Measurements from ENCODE around the gene PRSS1. TPM values are rescaled to one million over a fixed set of nuclear protein-coding genes. Genes with fewer than 3 reads are reported as not detected.

Gene PRSS1
- total RNA-seq, 3 donors from 2014 or later (not counting 1 experiment from before 2014, with no cell fraction given) = not detected

DNA sequence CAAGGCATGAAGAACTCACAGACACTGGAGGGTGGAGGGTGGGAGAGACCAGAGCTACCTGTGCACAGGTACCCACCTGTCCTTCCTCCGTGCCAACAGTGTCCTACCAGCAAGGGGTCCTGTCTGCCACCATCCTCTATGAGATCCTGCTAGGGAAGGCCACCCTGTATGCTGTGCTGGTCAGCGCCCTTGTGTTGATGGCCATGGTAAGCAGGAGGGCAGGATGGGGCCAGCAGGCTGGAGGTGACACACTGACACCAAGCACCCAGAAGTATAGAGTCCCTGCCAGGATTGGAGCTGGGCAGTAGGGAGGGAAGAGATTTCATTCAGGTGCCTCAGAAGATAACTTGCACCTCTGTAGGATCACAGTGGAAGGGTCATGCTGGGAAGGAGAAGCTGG lies 43.3 kb downstream of the PRSS1 start:
- TF ChIP-seq, protein P1, sequence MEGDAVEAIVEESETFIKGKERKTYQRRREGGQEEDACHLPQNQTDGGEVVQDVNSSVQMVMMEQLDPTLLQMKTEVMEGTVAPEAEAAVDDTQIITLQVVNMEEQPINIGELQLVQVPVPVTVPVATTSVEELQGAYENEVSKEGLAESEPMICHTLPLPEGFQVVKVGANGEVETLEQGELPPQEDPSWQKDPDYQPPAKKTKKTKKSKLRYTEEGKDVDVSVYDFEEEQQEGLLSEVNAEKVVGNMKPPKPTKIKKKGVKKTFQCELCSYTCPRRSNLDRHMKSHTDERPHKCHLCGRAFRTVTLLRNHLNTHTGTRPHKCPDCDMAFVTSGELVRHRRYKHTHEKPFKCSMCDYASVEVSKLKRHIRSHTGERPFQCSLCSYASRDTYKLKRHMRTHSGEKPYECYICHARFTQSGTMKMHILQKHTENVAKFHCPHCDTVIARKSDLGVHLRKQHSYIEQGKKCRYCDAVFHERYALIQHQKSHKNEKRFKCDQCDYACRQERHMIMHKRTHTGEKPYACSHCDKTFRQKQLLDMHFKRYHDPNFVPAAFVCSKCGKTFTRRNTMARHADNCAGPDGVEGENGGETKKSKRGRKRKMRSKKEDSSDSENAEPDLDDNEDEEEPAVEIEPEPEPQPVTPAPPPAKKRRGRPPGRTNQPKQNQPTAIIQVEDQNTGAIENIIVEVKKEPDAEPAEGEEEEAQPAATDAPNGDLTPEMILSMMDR (IDR thresholded peaks at IDR 0.05) = no peak
- H3K27me3 ChIP-seq (ENCODE audit: control insufficient read depth, insufficient read depth, low read length) = no peaks in the 10 kb centered on the region
- no peak for ATAC-seq
- Mint-ChIP-seq H3K9me3 (no peaks in the 10 kb centered on the region), H3K27me3 (ENCODE audit: low read depth in 2 of 2) (no peaks in the 10 kb centered on the region), H3K36me3 (peaks cover 13% of the 10 kb centered on the region), H3K4me3 (peak overlapping the region; percentile 58), H3K4me1 (peaks cover 65 to 89% of the 10 kb centered on the region in 2 donors), H3K27ac (peak overlapping the region; percentile 92 to 100)
- no peak overlapping the region for H3K4me3 ChIP-seq (ENCODE audit: low read length)
- intact Hi-C loops (cut with micrococcal nuclease) = loop anchor here (10.0 kb wide), 1 partner anchor 582 kb away; no protein-coding TSS in a partner anchor
- peak overlapping the region; percentile 38 for H3K27ac ChIP-seq (ENCODE audit: low read length)
- H3K4me1 ChIP-seq (ENCODE audit: control insufficient read depth, insufficient read depth, low read length) = peaks cover 50% of the 10 kb centered on the region
- peaks cover 20% of the 10 kb centered on the region for H3K36me3 ChIP-seq (ENCODE audit: control insufficient read depth, insufficient read depth, low read length)
- WGBS (ENCODE audit: insufficient coverage) = 94% methylated on average over 2 of the region's 2 CpGs
- no peaks in the 10 kb centered on the region for H3K9me3 ChIP-seq (ENCODE audit: control insufficient read depth, insufficient read depth, low read length)
- peak in 1 of 2 donors; percentile 10 for DNase-seq

DNA sequence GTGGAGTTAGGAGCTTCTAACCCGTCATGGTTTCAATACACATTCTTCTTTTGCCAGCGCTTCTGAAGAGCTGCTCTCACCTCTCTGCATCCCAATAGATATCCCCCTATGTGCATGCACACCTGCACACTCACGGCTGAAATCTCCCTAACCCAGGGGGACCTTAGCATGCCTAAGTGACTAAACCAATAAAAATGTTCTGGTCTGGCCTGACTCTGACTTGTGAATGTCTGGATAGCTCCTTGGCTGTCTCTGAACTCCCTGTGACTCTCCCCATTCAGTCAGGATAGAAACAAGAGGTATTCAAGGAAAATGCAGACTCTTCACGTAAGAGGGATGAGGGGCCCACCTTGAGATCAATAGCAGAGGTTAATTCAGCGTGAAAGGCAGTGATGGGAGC lies 43.9 kb downstream of the PRSS1 start:
- Mint-ChIP-seq H3K4me3 (peak overlapping the region; percentile 17), H3K9me3 (no peaks in the 10 kb centered on the region), H3K27me3 (ENCODE audit: low read depth in 2 of 2) (no peaks in the 10 kb centered on the region), H3K4me1 (peaks cover 65 to 89% of the 10 kb centered on the region in 2 donors), H3K27ac (peak overlapping the region; percentile 92 to 100), H3K36me3 (peaks cover 13% of the 10 kb centered on the region)
- H3K27me3 ChIP-seq (ENCODE audit: control insufficient read depth, insufficient read depth, low read length) = no peaks in the 10 kb centered on the region
- H3K4me3 ChIP-seq (ENCODE audit: low read length) = no peak overlapping the region
- ATAC-seq (no peak), DNase-seq (no peak)
- WGBS (ENCODE audit: insufficient coverage) = 90% methylated on average over 5 of the region's 5 CpGs
- intact Hi-C loops (cut with micrococcal nuclease) = loop anchor here (10.0 kb wide), 1 partner anchor 582 kb away; no protein-coding TSS in a partner anchor
- TF ChIP-seq, protein P1 (IDR thresholded peaks at IDR 0.05) = no peak
- H3K9me3 ChIP-seq (ENCODE audit: control insufficient read depth, insufficient read depth, low read length) = no peaks in the 10 kb centered on the region
- no peak overlapping the region for H3K27ac ChIP-seq (ENCODE audit: low read length)
- peaks cover 20% of the 10 kb centered on the region for H3K36me3 ChIP-seq (ENCODE audit: control insufficient read depth, insufficient read depth, low read length)
- H3K4me1 ChIP-seq (ENCODE audit: control insufficient read depth, insufficient read depth, low read length) = peaks cover 50% of the 10 kb centered on the region

DNA sequence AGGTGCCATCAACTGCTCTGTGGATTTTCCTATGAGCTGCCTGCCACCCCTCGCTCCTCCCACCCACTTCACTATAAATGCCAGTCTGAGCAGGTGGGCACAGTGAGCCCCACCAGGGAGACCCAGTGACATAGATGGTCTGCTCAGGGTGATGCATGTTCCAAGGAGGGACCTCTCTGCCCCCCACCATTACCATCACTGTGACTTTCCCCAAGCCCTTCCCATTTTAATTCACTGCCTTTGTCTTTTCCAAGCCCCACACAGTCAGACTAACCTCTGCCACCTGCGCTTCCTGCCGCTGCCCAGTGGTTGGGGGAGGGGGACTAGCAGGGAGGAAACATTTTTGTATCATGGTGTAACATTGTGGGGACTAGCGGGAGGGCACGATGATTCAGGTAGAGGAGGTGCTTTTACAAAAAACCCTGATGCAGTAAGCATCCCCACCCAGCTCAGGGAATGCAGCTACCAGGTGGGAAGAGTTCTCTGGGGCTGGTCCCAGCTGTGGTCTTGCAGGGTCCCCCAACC lies 46.1 kb downstream of the PRSS1 start:
- peak overlapping the region; percentile 98 for H3K27ac ChIP-seq (ENCODE audit: low read length)
- peaks cover 19% of the 10 kb centered on the region for H3K36me3 Mint-ChIP-seq
- H3K4me1 Mint-ChIP-seq = peaks cover 74 to 90% of the 10 kb centered on the region in 2 donors
- DNase-seq = peak; percentile 62 to 80
- peak; percentile 27 to 47 (median 47) for ATAC-seq
- H3K9me3 ChIP-seq (ENCODE audit: control insufficient read depth, insufficient read depth, low read length) = no peaks in the 10 kb centered on the region
- H3K27ac Mint-ChIP-seq = peak overlapping the region; percentile 92 to 100
- H3K4me1 ChIP-seq (ENCODE audit: control insufficient read depth, insufficient read depth, low read length) = peaks cover 60% of the 10 kb centered on the region
- no peaks in the 10 kb centered on the region for H3K27me3 Mint-ChIP-seq (ENCODE audit: low read depth in 2 of 2)
- H3K36me3 ChIP-seq (ENCODE audit: control insufficient read depth, insufficient read depth, low read length) = peaks cover 22% of the 10 kb centered on the region
- no peaks in the 10 kb centered on the region for H3K9me3 Mint-ChIP-seq
- H3K27me3 ChIP-seq (ENCODE audit: control insufficient read depth, insufficient read depth, low read length) = no peaks in the 10 kb centered on the region
- intact Hi-C loops (cut with micrococcal nuclease) = loop anchor here (1.0 to 10.0 kb wide), 2 partner anchors 8 to 579 kb away; no protein-coding TSS in a partner anchor
- TF ChIP-seq, protein P1 (IDR thresholded peaks at IDR 0.05) = no peak
- peak overlapping the region; percentile 93 for H3K4me3 ChIP-seq (ENCODE audit: low read length)
- H3K4me3 Mint-ChIP-seq = peak overlapping the region; percentile 99
- 15% methylated on average over 4 of the region's 5 CpGs for WGBS (ENCODE audit: insufficient coverage)

All from natural killer cell (primary cell).